GM21423 (cell line): Measurements from ENCODE around the gene WHRN.

Experiments
- ATAC-seq: cut with Tn5 transposase; IDR thresholded peaks from one replicate; pipeline ENCODE4 v1.9.1; 2021; ENCODE audit warnings: mild to moderate bottlenecking, moderate library complexity; ENCODE audit not compliant: unreplicated experiment

Gene WHRN

DNA sequence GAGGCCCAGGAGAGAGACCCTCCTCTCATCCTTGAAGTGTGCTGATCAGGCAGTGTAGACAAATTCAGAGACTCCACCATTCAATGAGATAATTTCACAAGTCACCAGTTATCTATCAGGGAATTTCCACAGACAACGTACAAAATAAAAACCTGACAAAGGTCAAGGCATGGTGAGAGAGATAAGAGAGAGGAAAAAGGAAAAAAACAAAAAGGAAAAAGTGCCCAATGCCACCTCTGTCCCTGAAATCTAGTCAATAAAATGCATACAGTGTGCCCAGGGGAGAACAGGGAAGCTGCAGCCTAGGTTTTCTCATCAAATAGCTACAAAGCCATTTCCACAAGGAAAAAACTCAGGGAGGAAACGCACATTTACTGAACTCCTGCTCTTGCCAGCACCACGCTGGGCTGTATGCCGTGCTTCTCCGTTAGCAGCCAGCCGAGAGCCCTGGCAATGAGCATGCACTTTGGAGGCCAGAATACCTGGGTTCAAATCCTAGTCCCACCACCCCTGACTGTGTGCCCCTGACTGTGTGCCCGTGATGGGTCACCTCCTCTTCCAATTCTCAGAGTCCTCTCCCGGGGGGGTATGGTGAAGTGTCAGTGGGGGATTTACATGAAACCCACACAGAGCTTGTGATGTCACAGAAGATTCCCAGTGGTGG lies 11.6 kb downstream of the WHRN start:
- ATAC-seq: no peak

- ATAC-seq: no peak
These were observed 12.3 kb downstream of the WHRN start for GRCh38 chr9:114492991-114493390.

DNA sequence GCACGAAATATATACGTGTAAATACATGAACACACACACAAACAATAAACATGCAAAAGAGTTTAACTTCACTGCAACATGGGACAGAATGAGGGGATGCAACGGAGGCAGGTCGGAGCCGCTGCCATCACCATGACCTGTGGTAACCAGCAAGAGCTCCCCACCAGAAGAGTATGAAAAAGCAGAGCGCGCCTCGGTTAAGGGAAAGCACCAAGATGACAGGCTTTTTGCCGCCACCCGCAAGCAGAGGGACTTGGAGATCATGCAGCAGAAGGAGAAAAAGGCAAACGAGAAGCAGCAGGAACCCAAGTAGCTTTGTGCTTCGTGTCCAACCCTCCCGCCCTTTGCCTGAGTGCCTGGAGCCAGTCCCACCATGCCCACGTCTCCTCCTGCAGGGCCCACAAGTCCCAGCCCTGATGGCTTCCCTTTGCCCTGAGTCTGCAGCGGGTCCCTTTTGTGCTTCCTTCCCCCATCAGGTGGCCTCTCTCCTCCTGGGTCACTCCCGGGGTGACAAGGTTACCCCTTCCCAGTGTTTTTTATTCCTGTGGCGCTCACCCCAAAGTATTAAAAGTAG lies 13.8 kb downstream of the WHRN start:
- no peak for ATAC-seq

GRCh38 chr9:114489928-114490327 lies 15.3 kb downstream of the WHRN start:
- ATAC-seq: no peak

GRCh38 chr9:114488398-114489129 lies 16.7 kb downstream of the WHRN start:
- ATAC-seq: no peak

- ATAC-seq: peak; percentile 60
These were observed 17.5 kb downstream of the WHRN start for GRCh38 chr9:114487607-114488300.

GRCh38 chr9:114486205-114486963 lies 18.9 kb downstream of the WHRN start:
- no peak for ATAC-seq

DNA sequence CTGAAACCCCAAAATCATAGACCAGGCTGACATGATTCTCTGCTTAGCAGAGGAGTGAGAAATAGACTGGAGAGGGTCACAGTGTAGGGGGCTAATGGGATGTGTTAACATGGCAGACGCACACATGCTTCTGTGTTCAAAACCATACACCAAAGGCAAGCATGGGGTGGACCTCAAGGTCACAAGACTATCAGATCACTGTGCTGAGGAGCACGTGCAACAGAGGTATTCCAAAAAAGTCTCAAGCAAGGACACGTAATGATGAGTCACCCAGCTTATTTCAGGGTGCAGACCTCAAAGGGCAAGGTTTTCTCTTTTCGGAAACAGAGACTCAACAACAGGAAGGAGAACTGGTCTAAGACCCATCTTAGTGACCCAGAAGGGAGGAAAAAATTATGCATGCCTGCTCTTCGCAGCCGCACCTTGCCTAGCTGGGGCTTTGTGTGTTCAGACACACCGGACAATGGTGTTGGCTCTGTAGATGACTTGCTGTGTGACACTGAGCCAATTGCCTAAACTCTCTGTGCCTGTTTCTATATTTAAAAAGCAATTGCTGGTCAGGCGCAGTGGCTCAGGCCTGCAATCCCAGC lies 20.3 kb downstream of the WHRN start:
- ATAC-seq: peak; percentile 71

DNA sequence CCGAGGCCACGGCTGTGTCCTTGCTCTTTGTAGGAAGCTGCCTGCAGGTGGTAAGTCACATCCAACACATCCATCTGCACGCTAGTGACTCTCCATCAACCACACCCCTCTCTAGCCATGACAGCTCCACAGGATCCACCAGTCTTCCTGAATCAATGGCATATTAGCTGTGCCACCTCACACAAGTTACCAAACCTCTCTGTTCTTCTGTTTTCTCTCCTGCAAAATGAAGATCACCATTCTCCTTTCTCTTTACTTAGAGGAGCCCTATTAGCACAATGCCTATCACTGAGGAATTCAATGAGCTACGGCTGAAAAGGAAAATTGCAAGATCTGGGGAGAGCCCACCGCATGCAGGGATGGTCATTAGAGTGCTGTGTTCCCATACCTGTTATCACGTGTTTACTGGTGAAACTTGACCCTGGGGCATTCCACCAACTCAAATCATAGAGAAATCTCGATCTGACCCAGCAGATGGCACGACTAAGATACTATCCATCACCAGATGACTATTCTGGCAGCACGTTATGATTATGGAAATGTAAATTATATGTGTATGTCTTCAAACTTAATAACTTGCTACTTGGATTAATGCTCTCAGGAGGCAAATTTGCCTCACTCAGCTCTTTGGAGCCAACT lies 20.9 kb downstream of the WHRN start:
- ATAC-seq: no peak

GRCh38 chr9:114483499-114483898 lies 21.8 kb downstream of the WHRN start:
- ATAC-seq: no peak

GRCh38 chr9:114482593-114482992 lies 22.7 kb downstream of the WHRN start:
- no peak for ATAC-seq

DNA sequence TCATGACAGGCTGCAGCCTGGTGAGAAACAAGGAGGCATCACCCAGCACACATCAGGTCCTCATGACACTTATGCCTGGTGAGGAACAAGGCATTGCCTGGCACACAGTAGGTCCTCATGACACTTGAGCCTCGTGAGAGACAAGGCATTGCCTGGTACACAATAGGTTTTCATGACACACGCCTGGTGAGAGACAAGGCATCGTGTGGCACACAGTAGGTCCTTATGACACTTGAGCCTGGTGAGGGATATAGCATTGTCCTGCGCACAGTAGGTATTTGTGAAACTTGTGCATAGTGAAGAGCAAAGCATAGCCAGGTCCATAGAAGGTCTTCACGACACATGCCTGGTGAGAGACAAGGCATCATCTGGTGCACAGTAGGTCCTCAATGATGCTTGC lies 23.5 kb downstream of the WHRN start:
- no peak for ATAC-seq

GRCh38 chr9:114480746-114481435 lies 24.4 kb downstream of the WHRN start:
- ATAC-seq: no peak

GRCh38 chr9:114478871-114479270 lies 26.4 kb downstream of the WHRN start:
- ATAC-seq: no peak

GRCh38 chr9:114478459-114478858 lies 26.8 kb downstream of the WHRN start:
- ATAC-seq: no peak

- ATAC-seq: no peak
These were observed 27.6 kb downstream of the WHRN start for GRCh38 chr9:114477642-114478041.

DNA sequence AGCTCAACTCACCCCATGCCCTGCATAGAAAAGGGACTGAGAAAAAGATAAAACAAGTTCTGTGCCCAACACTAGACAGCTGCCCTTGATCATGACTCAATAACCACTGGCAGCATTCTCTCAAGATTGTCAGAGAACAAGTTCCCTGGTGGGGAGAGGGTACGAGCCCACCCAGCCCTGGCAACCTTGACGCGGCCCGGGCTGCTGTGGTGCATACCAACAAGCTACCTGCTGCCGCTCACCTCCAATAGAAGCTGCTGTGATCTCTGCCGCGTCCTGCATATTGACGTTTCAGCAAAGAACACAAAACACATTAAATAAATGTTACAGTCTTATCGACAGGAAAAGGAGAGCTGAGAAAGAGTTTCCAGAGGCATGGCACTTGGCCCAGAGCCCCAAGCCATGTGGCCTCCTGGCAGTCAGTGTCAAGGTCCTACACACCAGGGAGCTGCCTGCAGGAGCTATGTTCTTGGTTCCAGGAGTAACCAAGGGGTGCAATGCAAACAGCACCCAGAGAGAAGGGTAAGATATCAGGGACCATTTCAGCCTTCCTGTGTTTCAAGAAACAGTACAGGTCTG lies 28.3 kb downstream of the WHRN start:
- no peak for ATAC-seq

GRCh38 chr9:114475412-114476135 lies 29.7 kb downstream of the WHRN start:
- no peak for ATAC-seq
